AG04450 (cell line): ENCODE data around the gene HID1. TPM values are rescaled to one million over a fixed set of nuclear protein-coding genes. Genes with fewer than 3 reads are reported as not detected.
A peak's percentile ranks its signal among the peaks of the same experiment; 100 is the strongest.

Experiments
- CTCF ChIA-PET: fragments of 300-600, 350-600 bp; formaldehyde crosslinking; extraction: SDS; loops from one replicate; lab custom pipeline; 2022; ENCODE audit warnings: antibody characterized with exemption, inconsistent platforms; lab: Charles Lee
- POLR2A ChIA-PET: fragments of 350-600 bp; formaldehyde crosslinking; extraction: SDS; loops from one replicate; lab custom pipeline; 2021; ENCODE audit warnings: antibody characterized with exemption, inconsistent platforms; lab: Yijun Ruan, JAX
- DNase-seq: peaks from one replicate; pipeline ENCODE4 v3.0.0-alpha.2; 2011; ENCODE audit warnings: low read depth, low spot score
- H3K27ac ChIP-seq: one replicate; pipeline ENCODE4 v1.5.1; 2012; ENCODE audit warnings: low read depth, low read length, control low read depth
- H3K27me3 ChIP-seq: one replicate; pipeline ENCODE4 v1.6.0; 2012; ENCODE audit warnings: low read length; ENCODE audit not compliant: control insufficient read depth, insufficient read depth
- H3K4me3 ChIP-seq: 2 replicates; pipeline ENCODE4 v1.5.1; 2011; ENCODE audit warnings: mild to moderate bottlenecking, low read depth, low read length, control low read depth
- H3K9me3 ChIP-seq: 2 replicates; pipeline ENCODE4 v1.5.1; 2012; ENCODE audit warnings: low read length; ENCODE audit not compliant: control insufficient read depth, insufficient read depth
- CTCF ChIP-seq: IDR thresholded peaks from 2 replicates; pipeline ENCODE4 v1.5.1; 2011; ENCODE audit warnings: low read depth, low read length, control low read depth, inconsistent platforms
- polyA plus RNA-seq: library from polyadenylated mRNA; depleted of rRNA; stranded (reverse); fragments of >200 nt; gene quantifications from 2 replicates; pipeline ENCODE4 v1.2.3, GENCODE V29; 2011

The HID1 gene
- polyA plus RNA-seq, 1 experiment = 1.8 TPM

- ChIA-PET POLR2A (interaction anchor here (0.5 to 1.7 kb wide), 6 partner anchors 51 to 304 kb away, joined by 3 to 10 read pairs (median 4); partner anchors contain the start of genes FDXR and MRPL58), CTCF (interaction anchor here (0.6 to 3.9 kb wide), 43 partner anchors 8 to 1332 kb away, joined by 3 to 62 read pairs (median 6); partner anchors contain the start of genes ARMC7, CDR2L, FDXR and HID1)
- Histone ChIP-seq H3K9me3 (no peaks in the 10 kb centered on the region; the same call in 1 of the 2 replicates), H3K27ac (no peak overlapping the region), H3K4me3 (no peak overlapping the region), H3K27me3 (peaks cover 6% of the 10 kb centered on the region)
- peak; percentile 49 for TF ChIP-seq CTCF
- peak; percentile 6 for DNase-seq
These were observed 11.8 kb downstream of the HID1 start for GRCh38 chr17:74960570-74961342.

DNA sequence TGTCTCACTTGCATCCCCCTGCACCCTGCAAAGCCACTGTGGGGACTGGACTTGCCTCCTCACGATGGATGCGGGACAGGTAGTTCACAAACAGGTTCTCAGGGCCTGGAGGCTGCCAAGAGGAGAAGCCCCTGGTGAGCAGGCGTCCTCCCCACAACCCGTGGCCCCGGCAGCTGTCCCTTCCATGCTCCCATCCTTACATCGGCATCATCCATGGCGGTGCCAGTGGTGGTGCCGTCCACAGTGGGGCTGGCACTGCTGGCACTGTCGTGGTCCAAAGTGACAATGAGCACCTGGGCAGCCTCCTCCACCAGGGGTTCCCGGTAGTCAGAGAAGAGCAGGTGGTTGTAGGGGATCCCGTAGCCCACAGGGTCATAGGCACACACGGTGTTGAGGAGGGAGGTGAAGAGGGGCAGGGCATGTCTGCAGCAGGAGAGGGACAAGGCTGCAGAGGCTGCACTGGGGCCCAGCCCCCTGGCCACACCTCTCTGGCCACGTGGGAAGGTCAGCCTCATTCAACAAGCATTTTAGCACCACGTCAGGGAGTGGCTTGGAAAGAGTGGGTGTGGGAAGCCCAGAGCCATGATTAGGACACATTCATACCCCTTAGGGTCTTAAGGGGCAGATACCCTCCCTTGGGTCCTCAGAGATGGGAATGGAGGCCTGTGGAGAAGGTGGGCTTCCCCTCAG lies 12.6 kb downstream of the HID1 start:
- Histone ChIP-seq H3K4me3 (no peak overlapping the region), H3K27me3 (peaks cover 6% of the 10 kb centered on the region), H3K9me3 (no peaks in the 10 kb centered on the region; the same call in 1 of the 2 replicates), H3K27ac (no peak overlapping the region)
- no peak for DNase-seq
- no peak for TF ChIP-seq CTCF
- ChIA-PET CTCF (interaction anchor here (0.6 to 5.1 kb wide), 26 partner anchors 7 to 1331 kb away, joined by 3 to 62 read pairs (median 7); partner anchors contain the start of genes ARMC7, FDXR, HID1 and MRPL58), POLR2A (interaction anchor here (0.6 to 1.3 kb wide), 3 partner anchors 52 to 303 kb away, joined by 3 to 4 read pairs (median 4); partner anchors contain the start of genes FDXR and MRPL58)

DNA sequence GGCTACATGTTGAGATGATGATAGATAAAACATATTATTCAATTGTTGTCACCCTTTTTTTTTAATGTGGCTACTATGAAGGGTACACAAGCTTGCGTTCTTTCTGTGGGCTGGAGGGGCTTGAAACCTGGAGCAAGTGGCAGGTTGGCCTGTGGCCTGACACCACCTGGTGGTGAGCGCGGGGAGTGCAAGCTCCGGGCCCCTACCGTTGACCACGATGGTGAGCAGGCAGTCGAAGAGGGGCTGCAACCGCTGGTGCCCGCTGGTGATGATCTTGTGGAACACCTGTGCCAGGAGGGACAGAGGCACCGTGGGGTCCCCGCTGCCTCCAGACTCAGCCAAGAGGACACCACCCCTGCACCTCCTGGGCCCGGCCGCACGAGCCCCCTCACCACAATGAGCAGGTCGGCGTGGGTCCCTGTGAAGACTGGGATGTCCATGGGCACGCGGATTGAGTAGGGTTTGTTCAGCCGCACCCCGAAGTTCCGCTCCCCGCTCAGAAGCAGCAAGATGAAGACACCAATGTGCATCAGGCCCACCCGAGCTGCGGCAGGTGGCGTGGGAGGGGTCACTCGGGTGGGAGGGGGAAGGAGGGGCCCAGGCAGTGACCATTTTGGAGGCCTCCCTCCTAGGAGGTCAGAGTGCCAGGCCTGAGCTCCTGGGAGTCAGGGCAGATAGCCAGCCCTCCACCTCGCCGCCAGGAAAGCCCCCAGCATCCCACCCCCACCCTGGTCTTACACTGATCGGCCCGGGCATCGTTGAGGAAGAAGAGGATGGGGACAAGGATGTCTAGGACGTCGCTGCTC lies 14.4 kb downstream of the HID1 start:
- POLR2A ChIA-PET = interaction anchor here (0.5 to 0.6 kb wide), 2 partner anchors 34 to 55 kb away, joined by 3 to 4 read pairs; partner anchors contain the start of gene MRPL58
- Histone ChIP-seq H3K4me3 (no peak overlapping the region), H3K9me3 (no peaks in the 10 kb centered on the region), H3K27me3 (peaks cover 6% of the 10 kb centered on the region), H3K27ac (no peak overlapping the region)
- DNase-seq = no peak
- CTCF ChIA-PET = interaction anchor here (0.6 to 5.1 kb wide), 33 partner anchors 8 to 244 kb away, joined by 3 to 28 read pairs (median 3); partner anchors contain the start of genes HID1, MRPL58, NT5C and OTOP2
- peak; percentile 95 for TF ChIP-seq CTCF

DNA sequence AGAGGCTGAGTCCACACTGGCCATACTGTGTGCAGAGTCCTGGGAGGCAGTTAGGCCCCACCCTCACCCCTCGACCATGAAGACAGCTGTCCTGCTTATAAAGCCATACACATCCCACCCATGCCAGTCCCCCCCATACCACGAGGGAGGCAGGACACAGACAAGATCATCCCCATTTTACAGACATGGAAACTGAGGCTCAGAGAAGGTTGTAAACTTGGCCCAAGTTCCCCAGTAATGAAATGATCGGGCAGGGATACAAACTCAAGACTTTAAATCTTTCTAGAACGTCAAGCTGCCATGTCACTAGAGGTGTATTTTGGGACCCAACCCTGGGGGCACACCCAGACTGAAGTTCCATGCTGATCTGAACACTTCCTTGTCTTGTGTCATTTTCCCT lies 16.5 kb downstream of the HID1 start:
- ChIA-PET CTCF (interaction anchor here (3.5 to 5.1 kb wide), 2 partner anchors 33 to 165 kb away, joined by 24 to 28 read pairs; partner anchors contain the start of genes OTOP2 and USH1G), POLR2A (no interaction called here)
- H3K4me3 ChIP-seq = no peak overlapping the region
- no peak for TF ChIP-seq CTCF
- no peak for DNase-seq
- no peak overlapping the region for H3K27ac ChIP-seq
- peaks cover 19% of the 10 kb centered on the region for H3K27me3 ChIP-seq
- H3K9me3 ChIP-seq = no peaks in the 10 kb centered on the region
